Muscle of back (tissue), 11 donors: Measurements from ENCODE around the gene CAVIN2. TPM values are rescaled to one million over a fixed set of nuclear protein-coding genes. Genes with fewer than 3 reads are reported as not detected.
A peak's percentile ranks its signal among the peaks of the same experiment; 100 is the strongest.

ENCODE experiments used
- DNase-seq, 3 donors: peaks; one replicate each; pipeline versions ENCODE4 v3.0.0 to v3.0.0-alpha.2; 2013
- polyA plus RNA-seq, 10 donors: library from polyadenylated mRNA; unstranded; fragments of 120-200 nt; gene quantifications; one replicate each; pipeline ENCODE4 v1.2.1, GENCODE V29; 2013; ENCODE audit not compliant: insufficient read length in 10 of 10

CAVIN2 gene
- polyA plus RNA-seq, 10 donors: 29.5 to 61.0 (median 43.9) TPM

DNA sequence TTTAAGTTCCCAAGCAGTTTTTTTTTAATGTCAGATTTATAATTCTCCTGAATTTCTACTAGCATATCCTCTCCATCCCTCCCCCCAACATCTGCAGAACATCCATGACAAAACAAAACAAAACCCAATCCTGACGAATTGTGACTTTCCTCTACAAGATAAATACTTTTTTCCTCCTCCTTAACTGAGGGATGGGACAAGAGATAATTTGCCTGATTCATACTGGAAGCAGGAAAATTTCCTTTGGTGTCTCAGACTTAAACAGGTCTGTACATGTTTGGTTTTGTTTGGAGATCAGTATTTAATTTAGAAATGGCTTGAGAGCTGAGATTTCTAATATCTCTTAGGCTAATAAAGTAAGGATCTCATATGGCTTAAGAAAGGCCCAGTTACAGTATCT, 2.2 kb downstream of the CAVIN2 start:
- DNase-seq: no peak

GRCh38 chr2:191840921-191841320, 6.0 kb downstream of the CAVIN2 start:
- no peak for DNase-seq

DNA sequence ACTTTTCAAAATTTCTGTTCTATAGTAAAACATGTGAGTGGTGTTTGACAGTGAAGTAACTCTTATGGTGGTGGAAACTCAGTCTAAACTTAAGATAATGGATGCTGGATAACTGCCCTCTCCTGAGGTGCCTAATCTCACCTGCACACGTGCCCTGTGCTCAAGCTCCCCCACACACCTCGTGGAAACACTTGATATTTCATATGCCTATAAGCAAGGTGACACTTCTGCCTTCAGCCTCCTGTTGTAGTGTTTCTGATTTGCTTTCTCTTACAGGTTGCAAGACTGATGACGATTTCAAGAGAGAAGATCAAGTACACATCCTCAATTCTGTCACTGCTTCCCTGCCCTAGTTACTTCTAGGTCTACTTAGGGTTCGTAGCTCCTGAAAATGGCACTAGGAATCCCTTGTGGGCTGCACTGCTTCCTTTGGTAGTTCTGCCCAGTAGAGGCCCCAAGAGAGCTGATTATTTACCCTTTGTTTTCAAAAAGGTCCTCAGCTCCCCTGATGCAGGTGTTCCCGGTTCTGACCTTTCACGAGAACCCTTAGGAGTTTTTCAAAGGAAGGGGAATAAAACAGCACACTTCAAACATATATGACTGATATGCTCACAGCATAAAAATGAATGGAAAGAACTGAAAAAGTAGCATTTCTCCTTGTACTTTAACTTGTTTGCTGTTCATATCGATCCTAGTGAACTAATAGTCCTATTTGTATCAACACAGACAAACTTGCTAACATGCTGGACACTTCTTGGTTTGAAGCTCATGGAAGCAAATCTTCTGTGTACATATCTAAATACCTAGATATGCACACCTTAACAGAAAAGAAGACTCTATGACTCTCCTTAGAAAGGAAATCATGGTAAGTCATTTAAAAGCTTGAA, 6.7 kb downstream of the CAVIN2 start:
- no peak for DNase-seq

- DNase-seq: no peak
Observed at GRCh38 chr2:191838526-191838925, 8.4 kb downstream of the CAVIN2 start.

DNA sequence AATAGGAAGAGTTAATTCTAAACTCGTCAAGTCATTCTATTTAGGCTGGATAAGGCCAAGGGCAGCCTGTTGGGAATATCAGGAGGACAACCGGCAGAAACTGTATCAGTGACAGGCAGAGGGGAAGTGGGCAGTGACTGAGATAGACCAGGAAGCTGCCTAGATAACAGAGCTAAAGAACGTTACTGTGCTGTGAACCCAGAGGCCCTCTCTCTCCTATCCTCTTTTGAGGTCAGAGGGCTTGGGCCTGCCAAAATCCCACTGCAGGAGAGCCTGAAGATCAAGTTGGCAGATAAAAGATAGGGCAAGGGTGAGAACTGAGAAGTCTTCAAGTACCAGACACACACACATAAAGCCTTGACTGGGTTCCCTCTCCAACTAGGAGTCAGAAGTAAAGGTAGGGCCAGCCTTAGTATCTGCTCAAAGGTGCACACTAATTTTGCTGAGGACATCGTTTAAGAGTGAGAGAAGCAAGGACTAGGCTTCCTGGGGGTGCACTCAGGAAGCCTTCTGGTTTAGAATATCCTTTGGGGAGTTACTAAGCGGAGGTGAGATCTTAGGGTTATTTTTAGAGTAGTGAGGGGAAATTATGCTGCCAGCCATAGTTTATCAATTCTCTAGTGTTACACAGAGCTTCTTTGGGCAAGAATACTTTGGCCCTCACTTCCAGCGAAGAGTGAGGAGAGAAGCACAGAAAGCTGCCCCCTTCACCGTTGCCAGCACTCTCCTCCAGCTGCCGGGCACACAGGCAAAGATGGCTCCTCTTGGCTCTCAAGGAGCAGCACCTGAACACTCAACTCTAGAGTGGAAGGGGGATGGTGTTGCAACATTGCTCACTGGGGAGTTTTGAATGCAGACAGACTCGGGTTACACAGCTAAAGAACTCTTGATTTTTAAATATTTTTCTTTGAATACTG, 9.8 kb downstream of the CAVIN2 start:
- no peak for DNase-seq

DNA sequence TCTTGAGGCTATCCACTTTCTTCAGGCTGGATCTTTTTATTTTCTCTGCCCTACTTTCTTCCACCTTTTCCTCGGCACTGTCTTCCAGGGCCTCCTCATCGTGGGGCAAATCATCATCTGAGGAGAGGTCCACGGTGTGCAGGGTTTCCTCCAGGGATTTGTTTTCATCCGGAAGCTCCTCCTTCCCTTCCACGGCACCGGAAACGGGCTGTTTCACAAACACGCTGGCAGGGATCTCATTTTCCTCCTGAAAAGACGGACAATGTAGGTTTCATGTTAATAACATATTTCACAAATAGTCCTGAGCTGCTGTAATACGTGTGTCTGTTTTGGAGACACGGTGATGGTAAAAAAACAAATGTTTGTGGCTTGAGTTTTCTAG, 10.4 kb downstream of the CAVIN2 start:
- DNase-seq: no peak

DNA sequence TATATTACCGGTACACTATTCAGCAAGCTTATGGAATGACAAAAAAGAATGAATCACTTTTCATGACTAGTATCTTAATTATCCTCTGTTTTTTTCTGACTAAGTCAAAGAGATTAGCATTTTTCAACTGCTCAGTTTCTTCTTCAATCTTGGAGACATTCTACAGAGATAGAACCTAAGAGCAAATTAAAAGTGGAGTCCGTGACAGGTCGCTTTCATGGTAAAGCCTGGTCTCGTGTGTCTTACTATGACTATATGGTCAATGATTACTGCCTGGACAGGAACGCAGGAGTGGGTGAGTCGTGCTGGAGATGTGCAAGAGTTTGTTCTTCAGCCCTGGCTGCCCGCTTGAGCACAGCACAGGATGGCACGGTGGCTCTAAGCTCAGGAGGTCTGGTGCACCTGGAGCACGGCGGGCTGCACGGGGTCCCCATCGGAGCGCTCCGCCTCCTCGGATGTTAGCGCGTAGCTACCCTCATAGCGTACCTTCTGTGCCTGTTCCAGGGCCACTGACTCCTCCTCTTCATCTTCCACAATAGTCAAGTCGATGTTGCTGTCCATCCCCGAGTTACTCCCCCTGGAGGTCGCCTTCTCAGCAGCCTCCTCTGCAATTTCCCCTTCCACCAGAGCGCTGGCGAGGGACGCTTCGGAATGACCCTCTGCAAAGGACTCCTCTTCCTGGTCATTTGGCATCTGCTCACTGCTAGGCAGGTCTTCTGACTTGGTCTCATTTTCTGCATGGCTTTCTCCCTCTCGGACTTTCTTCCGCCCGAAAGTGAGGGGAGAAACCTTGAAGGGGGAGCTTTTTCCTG, 11.1 kb downstream of the CAVIN2 start:
- DNase-seq: no peak

DNA sequence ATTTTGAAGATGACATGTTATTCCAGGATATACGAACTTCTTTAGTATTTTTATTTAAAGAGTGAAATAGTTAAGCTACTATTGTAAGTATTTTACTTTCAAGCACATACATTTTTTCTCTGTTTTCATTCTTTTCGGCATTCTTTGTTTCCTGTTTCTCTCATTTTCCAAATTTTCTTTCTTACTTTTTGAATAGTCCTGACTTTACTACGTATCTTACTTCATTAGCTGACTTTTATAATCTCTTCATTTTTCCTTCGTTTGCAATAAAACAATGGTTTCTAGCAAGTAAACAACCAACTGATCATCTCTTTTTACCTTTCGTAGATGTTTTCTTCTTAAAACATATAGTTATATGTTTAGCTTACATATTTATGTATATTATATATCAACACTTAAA, 11.8 kb downstream of the CAVIN2 start:
- DNase-seq: no peak

DNA sequence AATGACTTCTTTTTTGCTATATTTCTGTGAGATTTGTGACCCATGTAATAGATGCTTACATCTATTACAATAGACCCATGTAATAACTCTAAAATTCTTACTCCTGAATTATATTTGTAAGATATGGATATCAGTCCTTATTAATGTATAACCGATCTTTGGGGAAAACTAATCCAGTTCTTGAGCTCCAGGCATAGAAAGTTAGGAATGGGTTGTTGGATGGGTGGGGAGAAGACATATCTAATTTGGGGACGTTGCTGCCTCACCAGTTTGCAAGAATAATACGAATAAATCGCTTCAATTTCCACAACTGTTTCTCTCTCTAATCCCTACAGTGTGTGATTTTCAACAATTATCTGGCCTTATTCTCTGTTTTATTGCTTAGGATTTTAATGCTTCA, 13.5 kb downstream of the CAVIN2 start:
- DNase-seq: no peak

- DNase-seq: no peak
Observed at GRCh38 chr2:191832668-191833067, 14.2 kb downstream of the CAVIN2 start.

GRCh38 chr2:191831410-191831994, 15.4 kb downstream of the CAVIN2 start:
- no peak for DNase-seq

GRCh38 chr2:191824398-191824797, 22.5 kb downstream of the CAVIN2 start:
- no peak for DNase-seq

DNA sequence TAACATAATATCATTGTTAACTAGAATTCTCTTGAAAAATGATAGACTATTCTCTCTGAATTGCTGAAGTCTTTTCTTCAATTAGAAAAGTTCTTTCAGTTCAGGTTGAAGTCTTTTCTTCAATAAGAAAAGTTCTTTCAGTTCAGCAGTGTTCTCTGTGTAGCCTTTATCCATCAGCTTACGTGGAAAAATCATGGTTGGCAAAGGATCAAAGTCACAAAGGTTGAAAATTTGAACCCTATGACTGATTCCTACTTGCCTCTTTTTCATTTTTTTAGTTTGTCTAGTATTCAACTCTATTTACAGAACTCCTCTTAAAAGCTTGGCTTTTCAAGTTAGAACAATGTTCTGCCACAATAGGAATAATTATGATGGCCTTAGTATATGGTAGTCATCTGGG, 25.8 kb downstream of the CAVIN2 start:
- no peak for DNase-seq

- no peak for DNase-seq
Observed at GRCh38 chr2:191818725-191819350, 28.1 kb downstream of the CAVIN2 start.

DNA sequence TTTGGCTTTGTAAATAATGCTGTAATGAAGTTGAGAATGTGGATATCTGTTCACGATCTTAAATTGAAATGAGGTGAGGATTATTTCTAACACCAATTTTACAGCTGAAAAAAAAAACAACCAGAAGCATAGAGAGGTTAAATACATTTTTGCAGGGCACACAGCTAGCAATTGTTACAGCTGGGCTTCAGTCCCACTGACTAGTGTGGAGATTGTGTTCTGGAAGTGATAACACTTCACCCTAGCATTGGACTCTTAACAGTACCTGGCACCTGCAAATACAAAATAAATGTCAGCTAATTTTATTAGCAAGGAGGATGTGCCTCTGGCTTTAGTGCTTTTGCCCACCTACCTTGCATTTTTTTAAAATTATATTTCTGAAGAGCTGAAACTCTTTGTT, 28.8 kb downstream of the CAVIN2 start:
- no peak for DNase-seq

- DNase-seq: no peak
Observed at GRCh38 chr2:191815010-191815409, 31.9 kb downstream of the CAVIN2 start.

GRCh38 chr2:191813943-191814342, 32.9 kb downstream of the CAVIN2 start:
- no peak for DNase-seq

DNA sequence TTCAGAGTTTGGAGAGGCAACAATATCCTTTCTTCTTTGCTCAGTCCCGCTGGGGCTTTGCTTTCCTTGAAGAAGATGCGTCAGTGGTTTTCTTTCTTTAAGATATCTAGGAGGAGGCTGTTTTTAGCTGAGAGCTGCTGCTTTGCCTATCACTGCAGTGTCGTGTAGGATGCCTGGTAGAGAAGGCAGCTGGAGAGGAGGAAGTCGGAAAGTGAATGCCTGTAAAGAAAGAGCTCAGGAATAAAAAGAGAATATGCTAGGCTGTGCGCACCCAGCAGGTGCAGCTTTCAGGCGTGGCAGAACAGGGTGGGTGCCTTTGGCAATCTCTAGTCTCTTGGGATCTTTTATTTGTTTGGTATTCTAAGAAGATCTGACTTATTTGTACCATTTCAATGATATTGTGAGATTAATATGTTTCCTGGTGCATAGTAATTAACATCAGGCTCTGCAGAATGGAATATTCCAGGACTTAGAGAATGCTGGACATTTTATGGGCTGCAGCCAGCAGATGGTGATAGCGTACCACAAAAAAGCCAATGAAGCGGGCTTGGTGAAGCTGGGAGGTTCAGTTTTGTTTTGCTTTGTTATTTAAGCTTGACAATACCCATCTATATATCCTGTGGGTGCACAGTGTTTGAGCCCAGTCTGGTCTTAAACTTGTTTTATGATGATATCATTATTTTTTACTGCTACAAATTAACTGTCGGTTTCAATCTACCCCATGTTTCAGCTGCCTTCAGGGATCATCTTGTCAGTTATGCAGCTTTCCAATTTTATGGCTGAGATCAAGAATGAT, 34.9 kb downstream of the CAVIN2 start:
- DNase-seq: peak; percentile 76 to 90 (median 78)

GRCh38 chr2:191806396-191806795, 40.5 kb downstream of the CAVIN2 start:
- DNase-seq: no peak

DNA sequence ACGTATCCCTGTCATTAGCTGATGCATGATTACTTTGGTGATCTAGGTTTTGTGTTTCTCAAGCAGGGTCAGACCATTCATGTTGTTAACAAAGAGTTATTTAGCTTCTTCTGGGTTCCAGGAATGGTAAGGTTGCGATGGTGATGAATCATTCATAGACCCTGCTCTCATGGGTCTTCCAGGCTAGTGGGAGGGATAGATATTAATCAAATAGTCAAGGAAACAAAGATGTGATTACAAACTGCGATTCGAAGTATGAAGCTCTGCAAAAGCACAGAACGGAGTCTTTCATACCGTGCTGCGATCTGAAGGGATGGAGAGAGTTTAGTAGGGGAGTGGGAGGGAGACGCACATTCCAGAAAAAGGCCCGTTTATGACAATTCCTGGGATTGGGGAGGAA, 42.1 kb downstream of the CAVIN2 start:
- DNase-seq: no peak
